ENCODE measurements around the gene METTL1. TPM values are rescaled to one million over a fixed set of nuclear protein-coding genes. Genes with fewer than 3 reads are reported as not detected.
A peak's percentile ranks its signal among the peaks of the same experiment; 100 is the strongest.

METTL1 gene
- total RNA-seq, 2 donors from 2014 or later: 26.1 to 28.7 TPM

GRCh38 chr12:57726884-57727757 is 44.8 kb downstream of the METTL1 start:
- H3K9ac ChIP-seq (ENCODE audit: extremely low read depth, low read length, poor library complexity, severe bottlenecking): no peak overlapping the region
- peaks cover 3% of the 10 kb centered on the region for H3K36me3 Mint-ChIP-seq (ENCODE audit: low read depth)
- H3K27ac ChIP-seq (ENCODE audit: low read depth, low read length): no peak overlapping the region
- H3K27ac Mint-ChIP-seq: no peak overlapping the region
- H3K9me3 ChIP-seq (ENCODE audit: control insufficient read depth, low read length): no peaks in the 10 kb centered on the region
- peaks cover 94% of the 10 kb centered on the region for H3K27me3 Mint-ChIP-seq (ENCODE audit: insufficient read depth)
- DNase-seq: peak; percentile 84
- peaks cover 95% of the 10 kb centered on the region for H3K27me3 ChIP-seq (ENCODE audit: control insufficient read depth, insufficient read depth, low read length, poor library complexity, severe bottlenecking)
- H3K4me1 Mint-ChIP-seq: peaks cover 4% of the 10 kb centered on the region
- 12 to 15% methylated on average over 42 to 76 of the region's 76 CpGs for WGBS, 2 experiments (ENCODE audit: insufficient coverage in 1 of 2, insufficient read length in 1 of 2)
- no peak overlapping the region for H3K4me3 ChIP-seq (ENCODE audit: low read length)
- peak overlapping the region; percentile 26 for H3K4me3 Mint-ChIP-seq
- peaks cover 2% of the 10 kb centered on the region for H3K9me3 Mint-ChIP-seq
- H3K4me1 ChIP-seq (ENCODE audit: control insufficient read depth, insufficient read depth, low read length): no peaks in the 10 kb centered on the region
- no peaks in the 10 kb centered on the region for H3K36me3 ChIP-seq (ENCODE audit: control insufficient read depth, insufficient read depth, low read length)
- TF ChIP-seq CTCF (conservative IDR thresholded peaks at IDR 0.05): no peak

DNA sequence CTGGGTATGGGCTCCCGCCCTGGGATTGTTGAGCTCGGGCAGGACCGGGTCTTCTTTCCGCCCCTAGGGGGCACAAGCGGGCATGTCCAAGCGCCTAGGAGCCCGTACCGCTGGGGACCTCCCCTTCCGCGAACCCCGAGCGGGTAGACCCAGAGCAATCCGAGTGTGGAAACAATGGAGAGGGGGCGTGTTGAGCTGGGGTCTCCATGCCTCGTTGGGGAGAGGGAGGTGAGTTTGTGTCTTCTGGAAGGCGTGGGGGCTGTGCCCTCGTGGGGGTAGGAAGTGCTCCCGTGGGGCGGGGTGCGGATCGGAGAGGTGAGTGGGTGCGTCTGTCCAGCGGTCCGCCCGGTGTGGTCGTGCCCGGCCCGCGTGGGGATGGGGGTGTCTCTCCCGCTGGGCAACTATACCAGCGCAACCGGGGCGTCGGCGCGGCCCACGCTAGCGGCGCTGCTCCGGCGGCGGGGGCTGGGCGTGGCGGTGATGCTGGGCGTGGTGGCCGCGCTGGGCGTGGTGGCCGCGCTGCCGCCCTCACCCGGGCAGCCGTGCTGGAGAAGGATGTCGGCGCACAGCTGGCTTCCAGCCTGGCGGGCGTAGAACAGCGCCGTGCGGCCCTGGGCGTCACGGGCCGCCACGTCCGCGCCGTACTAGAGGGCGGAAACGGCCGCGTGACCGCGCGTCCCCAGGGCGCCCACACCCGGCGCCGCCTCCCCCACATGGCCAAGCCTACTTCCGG is 45.6 kb downstream of the METTL1 start:
- WGBS, 2 experiments (ENCODE audit: insufficient coverage in 1 of 2, insufficient read length in 1 of 2): 2 to 3% methylated on average over 10 to 79 of the region's 79 CpGs

GRCh38 chr12:57725851-57726150 is 46.1 kb downstream of the METTL1 start:
- peaks cover 81% of the 10 kb centered on the region for H3K27me3 Mint-ChIP-seq (ENCODE audit: insufficient read depth)
- H3K4me3 ChIP-seq (ENCODE audit: low read length): no peak overlapping the region
- TF ChIP-seq CTCF (conservative IDR thresholded peaks at IDR 0.05): no peak
- H3K36me3 Mint-ChIP-seq (ENCODE audit: low read depth): peaks cover 14% of the 10 kb centered on the region
- no peaks in the 10 kb centered on the region for H3K4me1 ChIP-seq (ENCODE audit: control insufficient read depth, insufficient read depth, low read length)
- H3K27me3 ChIP-seq (ENCODE audit: control insufficient read depth, insufficient read depth, low read length, poor library complexity, severe bottlenecking): peaks cover 81% of the 10 kb centered on the region
- no peaks in the 10 kb centered on the region for H3K9me3 ChIP-seq (ENCODE audit: control insufficient read depth, low read length)
- peaks cover 2% of the 10 kb centered on the region for H3K9me3 Mint-ChIP-seq
- H3K4me1 Mint-ChIP-seq: peaks cover 4% of the 10 kb centered on the region
- H3K27ac ChIP-seq (ENCODE audit: low read depth, low read length): no peak overlapping the region
- H3K9ac ChIP-seq (ENCODE audit: extremely low read depth, low read length, poor library complexity, severe bottlenecking): no peak overlapping the region
- H3K36me3 ChIP-seq (ENCODE audit: control insufficient read depth, insufficient read depth, low read length): peaks cover 8% of the 10 kb centered on the region
- no peak overlapping the region for H3K27ac Mint-ChIP-seq
- no peak for DNase-seq
- H3K4me3 Mint-ChIP-seq: peak overlapping the region; percentile 59
- WGBS, 2 experiments (ENCODE audit: insufficient coverage in 1 of 2, insufficient read length in 1 of 2): 5% methylated on average over 10 of the region's 10 CpGs; no CpG with 5 or more reads in 1 of the 2 experiments

More for the DNA sequence above, 45.6 kb downstream of the METTL1 start:
- peaks cover 9% of the 10 kb centered on the region for H3K36me3 Mint-ChIP-seq (ENCODE audit: low read depth)
- Histone ChIP-seq H3K4me1 (ENCODE audit: control insufficient read depth, insufficient read depth, low read length) (no peaks in the 10 kb centered on the region), H3K9ac (ENCODE audit: extremely low read depth, low read length, poor library complexity, severe bottlenecking) (no peak overlapping the region), H3K36me3 (ENCODE audit: control insufficient read depth, insufficient read depth, low read length) (peaks cover 4% of the 10 kb centered on the region), H3K9me3 (ENCODE audit: control insufficient read depth, low read length) (no peaks in the 10 kb centered on the region), H3K27me3 (ENCODE audit: control insufficient read depth, insufficient read depth, low read length, poor library complexity, severe bottlenecking) (peaks cover 87% of the 10 kb centered on the region), H3K4me3 (ENCODE audit: low read length) (peak overlapping the region; percentile 60), H3K27ac (ENCODE audit: low read depth, low read length) (no peak overlapping the region)
- H3K27me3 Mint-ChIP-seq (ENCODE audit: insufficient read depth): peaks cover 86% of the 10 kb centered on the region
- no peak overlapping the region for H3K27ac Mint-ChIP-seq
- TF ChIP-seq CTCF (conservative IDR thresholded peaks at IDR 0.05): peak; percentile 89
- DNase-seq: peak; percentile 97
- H3K4me3 Mint-ChIP-seq: peak overlapping the region; percentile 59
- peaks cover 2% of the 10 kb centered on the region for H3K9me3 Mint-ChIP-seq
- peaks cover 4% of the 10 kb centered on the region for H3K4me1 Mint-ChIP-seq
